ENCODE data around the gene FRMD7. TPM values are rescaled to one million over a fixed set of nuclear protein-coding genes. Genes with fewer than 3 reads are reported as not detected.
A peak's percentile ranks its signal among the peaks of the same experiment; 100 is the strongest.
"Not testable (repeated sequence)": the region's sequence is repeated elsewhere in the genome, so short reads cannot be mapped to it uniquely, and the experiment has no call there.

FRMD7 gene
- total RNA-seq, 2 donors from 2014 or later: not detected

DNA sequence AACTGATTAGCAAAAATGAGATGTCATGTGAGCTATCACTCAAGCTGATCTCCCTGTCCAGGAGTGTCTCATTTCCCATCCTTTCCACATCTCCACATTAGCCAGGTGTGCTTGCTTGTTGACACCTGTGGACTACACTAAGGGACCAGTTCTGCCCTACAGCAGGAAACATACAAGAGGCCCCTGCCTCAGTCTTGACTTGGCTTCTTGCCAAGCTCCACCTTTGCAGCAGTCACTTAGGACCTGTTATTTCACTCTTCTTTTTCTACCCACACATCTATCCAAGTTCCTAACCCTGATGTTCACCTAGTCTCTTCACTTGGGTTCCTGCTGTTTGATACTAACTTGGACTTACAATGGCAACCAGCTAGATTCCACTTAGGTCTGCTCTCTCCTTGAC is 13.2 kb downstream of the FRMD7 start:
- H3K27ac Mint-ChIP-seq: no peak overlapping the region
- ATAC-seq: no peak
- no peaks in the 10 kb centered on the region for H3K9me3 Mint-ChIP-seq

DNA sequence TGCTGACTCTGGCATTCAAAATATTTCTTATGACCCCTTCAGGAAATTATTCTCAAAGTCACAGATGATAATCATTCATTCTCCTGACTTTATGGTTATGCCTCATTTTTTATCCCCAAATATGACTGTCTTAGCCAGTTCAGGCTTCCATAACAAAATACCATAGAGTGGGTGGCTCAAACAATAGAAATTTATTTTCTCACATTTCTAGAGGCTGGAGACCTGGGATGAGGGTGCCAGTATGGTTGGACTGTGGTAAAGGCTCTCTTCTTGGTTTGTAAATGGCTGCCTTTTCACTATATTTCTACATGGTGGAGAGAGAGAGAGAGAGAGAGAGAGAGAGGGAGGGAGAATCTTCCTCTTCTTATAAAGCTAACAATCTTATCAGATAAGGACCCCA is 20.5 kb downstream of the FRMD7 start:
- Mint-ChIP-seq H3K9me3 (no peaks in the 10 kb centered on the region), H3K27ac (no peak overlapping the region), H3K36me3 (no peaks in the 10 kb centered on the region)
- DNase-seq (ENCODE audit: low spot score in 2 of 2) (no peak), ATAC-seq (no peak)

More for the DNA sequence above, 13.2 kb downstream of the FRMD7 start:
- no peaks in the 10 kb centered on the region for H3K36me3 Mint-ChIP-seq
- DNase-seq (ENCODE audit: low spot score in 2 of 2): no peak

DNA sequence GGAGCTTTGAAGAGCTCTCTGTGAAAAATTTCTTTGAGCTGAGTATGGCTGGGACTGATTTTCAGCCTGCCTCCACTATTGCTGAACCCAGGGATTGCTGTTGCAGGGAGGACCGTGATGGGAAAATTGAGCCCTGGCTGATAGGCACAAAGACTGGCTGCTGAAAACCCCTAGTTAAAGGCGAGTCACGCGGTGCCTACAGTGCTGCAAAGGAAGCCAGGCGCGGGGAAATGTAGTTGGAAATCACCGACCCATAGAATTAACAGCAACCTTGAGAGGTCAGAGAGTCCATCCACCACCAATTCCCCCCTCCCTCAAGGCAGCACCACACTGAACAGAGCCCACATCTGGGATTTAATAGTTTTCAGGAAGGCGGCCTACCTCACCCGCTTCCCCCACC is 26.0 kb downstream of the FRMD7 start:
- Mint-ChIP-seq H3K36me3 (no peaks in the 10 kb centered on the region), H3K9me3 (no peaks in the 10 kb centered on the region), H3K27ac (no peak overlapping the region)
- DNase-seq (ENCODE audit: low spot score in 2 of 2): no peak
- ATAC-seq: no peak

DNA sequence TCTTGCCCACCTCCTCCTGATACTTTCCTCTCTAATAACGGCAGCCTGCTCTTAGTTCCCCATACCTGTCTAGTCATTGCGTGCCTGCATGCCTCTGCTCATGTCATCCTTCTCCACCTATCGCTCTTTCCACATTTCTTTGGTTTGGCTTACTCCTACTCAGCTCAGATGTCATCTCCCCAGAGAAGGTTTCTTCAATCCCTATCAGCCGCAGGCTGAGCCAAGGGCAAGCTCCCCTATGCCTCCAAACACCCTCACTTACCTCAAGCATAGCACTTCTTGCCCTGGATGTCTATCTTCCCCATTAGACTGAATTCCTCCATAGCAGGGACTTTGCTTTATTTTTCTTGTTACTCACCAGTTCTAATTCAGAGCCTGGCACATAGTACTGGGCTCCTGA is 26.6 kb downstream of the FRMD7 start:
- Mint-ChIP-seq H3K9me3 (no peaks in the 10 kb centered on the region), H3K36me3 (no peaks in the 10 kb centered on the region), H3K27ac (no peak overlapping the region)
- no peak for DNase-seq (ENCODE audit: low spot score in 2 of 2)
- ATAC-seq: no peak

DNA sequence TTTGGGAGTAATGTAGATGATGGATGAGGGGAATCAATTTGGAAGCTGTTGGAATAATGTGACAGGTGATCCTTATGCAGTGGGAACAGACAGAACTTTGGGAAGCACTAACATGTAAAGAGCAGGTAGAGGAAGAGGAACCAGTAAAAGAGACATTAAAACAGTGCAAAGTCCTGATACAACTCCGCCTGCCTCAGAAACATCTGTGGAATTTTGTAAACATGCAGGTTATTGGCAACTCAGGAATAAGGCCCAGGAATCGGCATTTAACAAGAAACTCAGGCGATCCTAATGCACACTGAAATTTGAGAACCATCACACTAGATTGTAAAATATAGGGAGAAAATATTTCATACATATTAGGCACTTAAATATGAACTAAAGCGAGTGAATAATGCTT is 29.1 kb downstream of the FRMD7 start:
- not testable (repeated sequence) for H3K27ac Mint-ChIP-seq; H3K9me3 Mint-ChIP-seq; DNase-seq (ENCODE audit: low spot score in 2 of 2); ATAC-seq; H3K36me3 Mint-ChIP-seq

DNA sequence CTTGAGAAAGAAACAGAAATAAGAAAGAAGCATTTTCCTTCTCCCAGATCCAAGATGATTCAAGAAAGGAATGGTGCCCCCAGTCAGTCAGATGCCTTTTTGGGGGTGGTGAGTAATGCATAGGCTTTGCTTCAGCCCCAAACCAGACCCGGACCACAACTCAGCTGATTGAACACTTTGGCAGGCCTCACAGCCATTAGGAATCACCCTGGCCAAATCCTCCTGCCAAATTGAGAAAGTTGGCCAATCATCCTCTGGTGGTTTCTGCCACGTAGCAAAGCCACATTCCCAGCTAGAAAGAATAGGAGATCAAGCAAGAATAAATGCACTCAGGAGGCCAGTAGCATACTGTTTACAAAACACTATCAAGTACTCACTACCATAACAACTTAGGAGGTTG is 33.7 kb downstream of the FRMD7 start:
- Mint-ChIP-seq H3K36me3 (no peaks in the 10 kb centered on the region), H3K9me3 (no peaks in the 10 kb centered on the region), H3K27ac (no peak overlapping the region)
- no peak for ATAC-seq
- no peak for DNase-seq (ENCODE audit: low spot score in 2 of 2)

DNA sequence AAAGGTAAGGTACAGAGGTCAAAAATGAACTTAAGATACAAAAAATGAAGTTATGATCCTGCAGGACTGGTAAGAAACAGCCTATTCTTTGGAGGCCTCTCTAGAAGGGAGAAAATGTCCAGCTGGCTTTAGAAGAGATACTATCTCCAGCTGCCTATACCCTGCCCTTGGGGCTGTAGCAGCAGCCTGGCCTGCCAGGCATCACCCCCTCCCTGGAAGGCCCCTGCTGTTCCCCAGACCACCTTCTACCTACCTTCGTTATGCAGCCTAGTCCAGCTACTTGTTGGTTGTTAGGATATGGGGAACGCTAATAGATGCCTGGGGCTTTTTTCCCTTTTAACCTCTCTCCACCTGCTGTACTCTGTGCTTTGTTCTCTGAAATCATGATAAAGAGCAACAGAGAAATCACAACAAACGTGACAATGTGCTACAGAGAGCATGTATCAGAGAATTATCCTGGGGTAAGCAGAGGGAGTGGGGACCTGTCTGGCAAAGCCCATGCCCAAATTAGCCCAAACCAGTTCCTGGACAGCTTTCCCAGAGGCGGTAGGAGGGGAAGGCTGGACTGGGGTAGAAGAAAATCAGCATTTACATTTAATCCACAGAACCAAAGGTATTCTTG is 34.5 kb downstream of the FRMD7 start:
- DNase-seq (ENCODE audit: low spot score in 2 of 2) (no peak), ATAC-seq (no peak)
- Mint-ChIP-seq H3K9me3 (no peaks in the 10 kb centered on the region), H3K36me3 (no peaks in the 10 kb centered on the region), H3K27ac (no peak overlapping the region)

DNA sequence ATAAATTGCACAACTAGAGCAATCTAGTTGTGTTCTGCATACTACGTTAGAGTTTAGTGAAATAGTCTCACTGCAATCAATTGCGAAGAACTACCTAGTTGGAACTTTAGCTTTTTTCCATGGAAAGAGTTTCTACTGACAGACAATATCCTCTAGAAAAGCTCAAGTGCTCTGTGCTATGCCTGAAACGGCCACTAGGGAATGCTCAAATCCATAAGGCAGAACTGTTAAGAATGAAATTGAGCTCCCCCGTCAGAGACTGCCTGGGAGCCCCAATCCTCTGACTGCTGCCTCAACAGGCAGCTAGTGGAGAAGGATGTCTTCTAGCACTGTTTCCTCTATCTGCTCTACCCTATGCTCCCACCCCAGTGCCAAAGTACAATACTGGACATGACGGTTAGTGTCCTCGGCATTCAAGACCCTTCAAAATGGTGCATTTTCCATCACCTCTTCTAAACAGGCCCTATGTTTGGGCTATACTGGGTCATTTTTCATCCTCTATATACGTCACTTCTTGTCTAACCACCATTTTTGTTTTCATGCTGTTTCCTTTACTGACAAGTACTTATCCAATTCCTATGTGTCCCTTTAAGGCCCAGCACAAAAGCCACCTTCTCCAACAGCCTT is 35.3 kb downstream of the FRMD7 start:
- no peaks in the 10 kb centered on the region for H3K9me3 Mint-ChIP-seq
- peak in 1 of 2 donors; percentile 31 for DNase-seq (ENCODE audit: low spot score in 2 of 2)
- ATAC-seq: peak; percentile 57 to 70
- H3K36me3 Mint-ChIP-seq: no peaks in the 10 kb centered on the region
- no peak overlapping the region for H3K27ac Mint-ChIP-seq

DNA sequence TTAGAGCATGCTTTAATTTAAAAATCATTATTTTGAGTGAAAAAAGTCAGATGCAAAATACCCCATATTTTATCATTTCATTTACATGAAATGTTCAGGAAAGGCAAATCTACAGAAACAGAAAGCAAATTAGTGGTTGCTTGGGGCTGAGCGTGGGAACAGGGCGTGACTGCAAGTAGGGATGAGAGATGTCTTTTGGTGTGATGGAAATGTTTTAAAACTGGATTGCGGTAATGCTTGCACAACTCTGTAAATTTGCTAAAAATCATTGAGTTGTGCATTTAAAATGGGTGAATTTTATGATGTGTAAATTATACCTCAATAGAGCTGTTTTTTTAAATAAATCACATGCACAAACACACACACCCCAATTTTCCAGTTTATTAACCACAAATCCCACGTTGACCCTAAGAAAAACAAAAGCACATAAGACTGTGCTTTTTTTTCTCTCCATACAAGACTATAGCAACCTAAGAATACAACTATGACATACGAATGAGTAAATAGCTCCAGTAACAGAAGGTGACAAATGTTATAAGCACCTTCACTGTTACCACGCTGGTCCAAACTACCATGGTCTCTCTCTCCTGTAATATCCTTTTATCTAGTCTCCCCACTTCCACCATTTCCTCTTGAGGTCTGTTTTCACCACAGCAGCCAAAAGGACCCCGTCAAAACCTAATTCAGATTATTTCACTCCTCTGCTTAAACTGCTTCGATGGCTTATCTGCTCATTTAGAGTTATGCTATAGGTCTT is 37.2 kb downstream of the FRMD7 start:
- Mint-ChIP-seq H3K27ac (no peak overlapping the region), H3K9me3 (no peaks in the 10 kb centered on the region), H3K36me3 (no peaks in the 10 kb centered on the region)
- ATAC-seq: no peak
- DNase-seq (ENCODE audit: low spot score in 2 of 2): no peak

DNA sequence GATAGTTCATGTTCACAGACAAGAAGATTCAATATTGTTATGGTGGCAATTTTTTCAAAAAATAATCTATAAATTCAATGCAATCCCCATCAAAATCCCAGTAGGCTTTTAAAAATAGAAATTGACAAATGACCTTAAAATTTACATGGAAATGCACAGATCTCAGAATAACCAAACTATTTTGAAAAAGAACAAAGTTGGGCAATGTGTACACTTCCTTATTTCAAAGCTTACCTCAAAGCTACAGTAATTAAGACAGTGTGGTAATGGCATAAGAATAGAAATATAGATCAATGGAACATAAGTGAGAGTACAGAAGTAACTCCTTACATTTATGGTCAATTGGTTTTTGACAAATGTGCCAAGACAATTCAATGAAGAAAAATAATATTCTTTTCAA is 39.0 kb downstream of the FRMD7 start:
- no peak overlapping the region for H3K27ac Mint-ChIP-seq
- H3K9me3 Mint-ChIP-seq: no peaks in the 10 kb centered on the region
- no peaks in the 10 kb centered on the region for H3K36me3 Mint-ChIP-seq
- ATAC-seq (no peak), DNase-seq (ENCODE audit: low spot score in 2 of 2) (no peak)

DNA sequence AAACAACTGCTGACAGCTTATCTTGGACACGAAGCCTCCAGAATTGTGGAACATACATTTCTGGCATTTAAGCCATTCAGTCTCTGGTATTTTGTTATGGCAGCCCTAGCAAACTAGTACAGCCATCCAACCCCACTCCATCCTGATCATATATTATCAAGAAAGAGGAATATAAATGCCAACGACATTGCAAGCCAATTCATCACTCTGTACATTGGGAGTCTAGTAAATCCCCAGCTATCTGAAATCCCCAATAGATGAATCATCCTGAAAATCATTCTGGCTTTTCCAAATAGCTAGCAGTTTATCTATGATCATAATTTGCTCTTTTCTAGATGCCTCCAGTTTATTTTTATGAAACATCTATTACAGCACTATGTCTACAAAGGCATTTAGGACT is 41.1 kb downstream of the FRMD7 start:
- ATAC-seq (no peak), DNase-seq (ENCODE audit: low spot score in 2 of 2) (no peak)
- H3K27ac Mint-ChIP-seq: no peak overlapping the region
- no peaks in the 10 kb centered on the region for H3K9me3 Mint-ChIP-seq
- H3K36me3 Mint-ChIP-seq: no peaks in the 10 kb centered on the region

DNA sequence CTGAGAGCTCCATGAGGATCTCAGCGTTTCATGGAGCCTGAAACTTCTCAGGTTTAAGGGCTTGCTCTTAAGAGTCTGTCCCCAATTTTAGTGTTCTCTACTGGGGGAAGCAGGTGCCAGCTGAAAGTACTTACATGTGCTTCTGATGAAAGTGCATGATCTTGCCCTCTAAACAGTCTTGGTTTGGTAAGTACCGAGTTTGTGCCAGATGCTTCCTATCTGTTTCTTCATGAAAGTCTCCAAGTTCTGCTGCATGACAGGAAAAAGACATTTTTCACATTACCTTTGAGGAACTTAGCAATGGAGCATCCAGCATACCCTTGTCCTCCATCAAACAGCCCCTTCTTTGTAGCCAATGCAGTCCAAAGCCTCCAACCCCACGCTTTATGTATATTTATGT is 42.0 kb downstream of the FRMD7 start:
- no peak for DNase-seq (ENCODE audit: low spot score in 2 of 2)
- H3K36me3 Mint-ChIP-seq: no peaks in the 10 kb centered on the region
- ATAC-seq: no peak
- no peak overlapping the region for H3K27ac Mint-ChIP-seq
- H3K9me3 Mint-ChIP-seq: no peaks in the 10 kb centered on the region

DNA sequence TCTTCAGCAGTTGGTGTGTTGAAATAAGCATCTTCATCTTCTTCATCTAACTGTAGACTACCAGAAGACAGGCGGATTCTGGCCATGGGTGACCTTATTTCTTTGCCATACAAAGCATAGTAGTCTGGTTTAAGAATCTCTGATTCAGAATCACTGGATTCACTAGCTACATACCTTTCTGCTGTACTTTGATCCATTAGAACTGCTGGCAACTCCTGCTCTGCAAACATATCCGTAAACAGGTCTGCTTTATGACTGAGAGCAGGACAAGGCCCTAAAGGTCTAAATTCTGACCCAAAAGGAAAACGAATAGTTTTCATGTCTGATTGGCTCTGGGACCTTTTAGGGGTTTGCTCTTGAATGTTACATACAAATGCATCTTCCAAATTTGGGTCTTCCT is 49.9 kb downstream of the FRMD7 start:
- Mint-ChIP-seq H3K9me3 (no peaks in the 10 kb centered on the region), H3K27ac (no peak overlapping the region), H3K36me3 (no peaks in the 10 kb centered on the region)
- no peak for DNase-seq (ENCODE audit: low spot score in 2 of 2)
- no peak for ATAC-seq

DNA sequence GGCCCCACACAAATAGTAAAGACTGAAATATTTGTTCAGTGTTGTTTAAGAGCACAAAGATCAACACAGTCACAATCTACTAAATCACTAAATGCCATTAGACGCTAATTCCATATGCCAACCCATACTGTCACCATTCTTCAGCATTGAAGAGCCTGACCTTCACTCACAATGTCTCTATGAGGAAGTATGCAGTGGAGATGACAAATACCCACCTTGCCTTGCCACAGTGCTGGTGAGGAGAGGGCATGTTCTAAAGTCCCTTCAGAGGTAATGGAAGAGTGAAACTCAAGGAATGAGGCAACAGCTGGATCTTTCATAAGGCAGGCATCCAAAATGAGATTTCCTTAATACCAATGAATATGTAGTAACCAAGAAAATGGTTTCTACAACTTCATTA is 50.4 kb downstream of the FRMD7 start:
- DNase-seq (ENCODE audit: low spot score in 2 of 2): no peak
- no peak for ATAC-seq
- no peaks in the 10 kb centered on the region for H3K36me3 Mint-ChIP-seq
- H3K9me3 Mint-ChIP-seq: no peaks in the 10 kb centered on the region
- no peak overlapping the region for H3K27ac Mint-ChIP-seq

DNA sequence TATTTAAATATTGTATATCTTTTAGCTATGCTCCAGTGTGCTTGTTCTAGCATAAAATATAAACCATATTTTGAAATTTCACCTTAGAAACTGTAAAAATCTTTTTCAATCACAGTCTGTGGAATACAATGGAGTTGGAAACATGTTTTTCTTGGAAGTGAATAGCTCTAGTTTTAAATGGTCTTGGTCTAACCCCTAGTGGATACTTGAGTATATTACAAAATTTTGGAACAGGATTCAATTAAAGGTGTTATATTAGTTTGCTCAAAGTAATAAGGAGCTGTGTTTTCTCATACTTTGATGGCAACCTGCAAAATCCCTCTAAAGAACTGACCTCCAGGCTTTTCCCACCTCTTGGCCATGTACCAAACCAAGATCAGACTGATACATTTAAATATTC is 56.6 kb downstream of the FRMD7 start:
- H3K9me3 Mint-ChIP-seq: no peaks in the 10 kb centered on the region
- no peak for DNase-seq (ENCODE audit: low spot score in 2 of 2)
- no peak for ATAC-seq
- H3K27ac Mint-ChIP-seq: no peak overlapping the region
- H3K36me3 Mint-ChIP-seq: no peaks in the 10 kb centered on the region

DNA sequence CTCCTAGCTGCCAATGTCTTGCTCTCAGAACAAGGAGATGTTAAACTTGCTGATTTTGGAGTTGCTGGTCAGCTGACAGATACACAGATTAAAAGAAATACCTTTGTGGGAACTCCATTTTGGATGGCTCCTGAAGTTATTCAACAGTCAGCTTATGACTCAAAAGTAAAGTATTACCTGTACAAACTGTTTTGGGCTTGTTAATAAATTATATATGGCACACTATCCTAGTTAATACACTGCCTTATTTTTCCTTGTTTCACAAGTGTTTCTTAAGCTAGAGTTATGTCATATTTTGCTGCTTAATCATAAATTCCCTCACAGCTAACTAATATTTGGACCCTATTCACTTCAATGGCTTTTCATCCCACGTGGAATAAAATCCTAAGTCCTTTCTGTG is 59.4 kb downstream of the FRMD7 start:
- ATAC-seq (no peak), DNase-seq (ENCODE audit: low spot score in 2 of 2) (no peak)
- Mint-ChIP-seq H3K36me3 (no peaks in the 10 kb centered on the region), H3K27ac (no peak overlapping the region), H3K9me3 (no peaks in the 10 kb centered on the region)

DNA sequence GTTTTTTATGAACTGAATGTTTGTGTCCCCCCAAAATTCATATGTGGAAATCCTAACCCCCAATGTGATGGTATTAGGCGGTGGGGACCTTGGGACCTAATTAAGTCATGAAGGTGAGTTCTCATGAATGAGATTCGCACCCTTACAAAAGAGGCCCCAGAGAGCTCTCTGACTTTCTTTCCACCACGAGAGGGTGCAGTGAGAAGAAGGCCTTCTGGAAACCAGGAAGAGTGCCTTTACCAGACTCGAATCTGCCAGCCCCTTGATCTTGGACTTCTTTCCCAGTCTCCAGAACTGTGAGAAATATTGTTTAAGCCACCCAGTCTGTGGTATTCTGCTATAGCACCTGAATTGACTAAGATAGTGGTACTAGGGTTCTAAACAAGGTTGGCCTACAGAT is 64.0 kb downstream of the FRMD7 start:
- no peak overlapping the region for H3K27ac Mint-ChIP-seq
- no peaks in the 10 kb centered on the region for H3K36me3 Mint-ChIP-seq
- ATAC-seq (no peak), DNase-seq (ENCODE audit: low spot score in 2 of 2) (no peak)
- H3K9me3 Mint-ChIP-seq: no peaks in the 10 kb centered on the region

DNA sequence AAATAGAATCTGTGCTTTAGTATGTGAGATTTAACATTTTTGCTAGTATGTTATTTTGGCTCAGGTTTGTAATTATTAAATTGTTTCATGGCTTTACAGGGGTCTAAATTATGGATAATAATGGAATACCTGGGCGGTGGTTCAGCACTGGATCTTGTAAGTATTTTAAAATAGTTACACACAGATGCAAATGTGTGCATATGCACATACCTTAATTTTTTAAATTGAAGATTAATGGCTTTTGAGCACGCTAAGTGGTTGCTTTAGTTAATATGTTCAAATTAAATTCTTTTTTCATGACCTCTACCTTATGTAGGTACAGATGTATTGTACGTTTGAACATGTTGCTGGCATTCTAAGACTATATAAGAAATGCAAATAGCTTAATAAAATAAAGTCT is 64.5 kb downstream of the FRMD7 start:
- no peaks in the 10 kb centered on the region for H3K9me3 Mint-ChIP-seq
- no peak overlapping the region for H3K27ac Mint-ChIP-seq
- no peaks in the 10 kb centered on the region for H3K36me3 Mint-ChIP-seq
- ATAC-seq (no peak), DNase-seq (ENCODE audit: low spot score in 2 of 2) (no peak)

Data from activated naive CD4-positive, alpha-beta T cell treated with anti-CD3 and anti-CD28 coated beads, Interleukin-2, amount 50 U/mL, for 72 hours (primary cell).